Measurements from ENCODE around the gene SEPTIN2.

Gene SEPTIN2

GRCh38 chr2:241270531-241270930, 45.2 kb upstream of the SEPTIN2 start:
- TF ChIP-seq, protein P1, sequence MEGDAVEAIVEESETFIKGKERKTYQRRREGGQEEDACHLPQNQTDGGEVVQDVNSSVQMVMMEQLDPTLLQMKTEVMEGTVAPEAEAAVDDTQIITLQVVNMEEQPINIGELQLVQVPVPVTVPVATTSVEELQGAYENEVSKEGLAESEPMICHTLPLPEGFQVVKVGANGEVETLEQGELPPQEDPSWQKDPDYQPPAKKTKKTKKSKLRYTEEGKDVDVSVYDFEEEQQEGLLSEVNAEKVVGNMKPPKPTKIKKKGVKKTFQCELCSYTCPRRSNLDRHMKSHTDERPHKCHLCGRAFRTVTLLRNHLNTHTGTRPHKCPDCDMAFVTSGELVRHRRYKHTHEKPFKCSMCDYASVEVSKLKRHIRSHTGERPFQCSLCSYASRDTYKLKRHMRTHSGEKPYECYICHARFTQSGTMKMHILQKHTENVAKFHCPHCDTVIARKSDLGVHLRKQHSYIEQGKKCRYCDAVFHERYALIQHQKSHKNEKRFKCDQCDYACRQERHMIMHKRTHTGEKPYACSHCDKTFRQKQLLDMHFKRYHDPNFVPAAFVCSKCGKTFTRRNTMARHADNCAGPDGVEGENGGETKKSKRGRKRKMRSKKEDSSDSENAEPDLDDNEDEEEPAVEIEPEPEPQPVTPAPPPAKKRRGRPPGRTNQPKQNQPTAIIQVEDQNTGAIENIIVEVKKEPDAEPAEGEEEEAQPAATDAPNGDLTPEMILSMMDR (IDR thresholded peaks at IDR 0.05; ENCODE audit: low read depth, low read length) = no peak
- Histone ChIP-seq H3K9me3 (ENCODE audit: severe bottlenecking) (no peaks in the 10 kb centered on the region), H3K4me3 (ENCODE audit: low read depth, low read length) (no peak overlapping the region), H3K36me3 (peaks cover 45% of the 10 kb centered on the region), H3K27ac (no peak overlapping the region), H3K27me3 (ENCODE audit: insufficient read depth, low read depth, severe bottlenecking) (no peaks in the 10 kb centered on the region)
- no peak for DNase-seq

DNA sequence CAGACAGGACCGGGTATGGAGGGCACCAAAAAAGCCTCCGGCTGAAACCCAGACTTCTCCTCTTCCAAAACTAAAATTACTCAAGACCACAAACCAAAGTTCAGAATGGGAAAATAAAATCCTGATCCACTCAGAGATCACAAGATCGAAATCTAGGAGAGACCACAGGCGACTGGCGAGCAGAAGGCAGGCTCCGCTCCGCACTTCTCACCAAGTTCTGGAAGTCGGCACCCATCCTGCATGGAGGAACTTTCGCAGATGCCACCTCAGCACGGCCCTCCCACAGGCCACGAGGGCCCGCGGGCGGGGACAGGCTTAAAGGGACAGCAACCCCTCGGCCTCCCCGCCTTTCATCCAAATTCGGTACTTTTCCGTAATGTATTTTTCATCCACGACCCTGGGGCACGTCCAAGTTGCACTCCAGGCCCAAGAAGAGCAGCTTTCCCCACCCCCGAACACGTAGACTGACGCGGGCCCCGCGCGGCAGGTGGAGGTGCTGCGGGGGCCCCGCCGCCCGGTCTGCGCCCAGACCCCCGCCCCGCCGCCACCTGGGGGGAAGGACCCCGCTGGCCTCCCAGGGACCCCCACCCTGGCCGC, 43.9 kb upstream of the SEPTIN2 start:
- Histone ChIP-seq H3K27me3 (ENCODE audit: insufficient read depth, low read depth, severe bottlenecking) (no peaks in the 10 kb centered on the region), H3K27ac (peak overlapping the region; percentile 90), H3K9me3 (ENCODE audit: severe bottlenecking) (peaks cover 4% of the 10 kb centered on the region), H3K4me3 (ENCODE audit: low read depth, low read length) (peak overlapping the region; percentile 63), H3K36me3 (peaks cover 33% of the 10 kb centered on the region)
- TF ChIP-seq, protein P1 (IDR thresholded peaks at IDR 0.05; ENCODE audit: low read depth, low read length) = no peak
- DNase-seq = peak; percentile 59

GRCh38 chr2:241272303-241273209, 43.2 kb upstream of the SEPTIN2 start:
- H3K27ac ChIP-seq = peak overlapping the region; percentile 90
- TF ChIP-seq, protein P1 (IDR thresholded peaks at IDR 0.05; ENCODE audit: low read depth, low read length) = no peak
- peak; percentile 51 for DNase-seq

DNA sequence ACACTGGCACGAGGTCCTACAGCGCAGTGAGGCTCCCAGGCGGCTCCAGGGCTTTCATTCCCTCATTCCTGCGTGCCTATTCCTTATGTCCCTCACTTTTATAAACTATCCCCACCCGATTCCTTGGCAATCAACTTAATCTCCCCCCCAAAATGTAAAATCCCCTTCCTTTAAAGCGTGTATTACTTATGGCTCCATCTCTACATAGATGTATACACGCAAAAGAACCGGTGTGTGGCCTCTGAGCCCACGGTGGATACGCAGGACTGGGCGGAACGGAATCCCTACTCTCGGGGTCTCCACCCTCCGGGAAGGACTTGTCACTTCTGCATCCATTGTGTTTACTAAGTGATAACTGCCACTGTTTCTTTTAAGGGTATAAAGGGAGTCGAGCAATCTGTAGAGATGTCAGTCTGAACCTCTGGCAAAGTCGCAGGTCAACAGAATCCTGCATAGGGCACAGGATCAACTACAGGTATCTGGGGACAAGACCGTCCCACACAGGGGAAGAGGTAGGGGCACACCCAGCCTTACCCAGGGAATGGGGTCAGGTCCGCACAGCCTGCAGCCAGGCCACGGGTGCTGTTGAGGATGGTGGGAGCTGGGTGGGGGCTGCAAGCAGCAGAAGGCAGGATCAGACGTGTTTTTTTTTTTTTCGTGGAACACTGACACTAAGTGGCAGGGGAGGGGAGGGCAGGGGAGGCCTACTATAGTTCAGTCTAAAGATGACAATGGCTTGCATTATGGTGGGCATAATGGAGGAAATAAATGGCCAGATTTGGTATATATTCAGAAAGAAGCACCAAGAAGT, 42.3 kb upstream of the SEPTIN2 start:
- peaks cover 4% of the 10 kb centered on the region for H3K9me3 ChIP-seq (ENCODE audit: severe bottlenecking)
- peak; percentile 20 for DNase-seq
- H3K4me3 ChIP-seq (ENCODE audit: low read depth, low read length) = peak overlapping the region; percentile 54
- H3K27ac ChIP-seq = peak overlapping the region; percentile 90
- TF ChIP-seq, protein P1 (IDR thresholded peaks at IDR 0.05; ENCODE audit: low read depth, low read length) = 0 out of 2 replicates have a peak, but pooled peaks have one; percentile 4
- no peaks in the 10 kb centered on the region for H3K27me3 ChIP-seq (ENCODE audit: insufficient read depth, low read depth, severe bottlenecking)
- peaks cover 16% of the 10 kb centered on the region for H3K36me3 ChIP-seq

More at GRCh38 chr2:241272303-241273209, 43.2 kb upstream of the SEPTIN2 start:
- H3K9me3 ChIP-seq (ENCODE audit: severe bottlenecking) = peaks cover 4% of the 10 kb centered on the region
- peaks cover 25% of the 10 kb centered on the region for H3K36me3 ChIP-seq
- no peaks in the 10 kb centered on the region for H3K27me3 ChIP-seq (ENCODE audit: insufficient read depth, low read depth, severe bottlenecking)
- H3K4me3 ChIP-seq (ENCODE audit: low read depth, low read length) = peak overlapping the region; percentile 63

DNA sequence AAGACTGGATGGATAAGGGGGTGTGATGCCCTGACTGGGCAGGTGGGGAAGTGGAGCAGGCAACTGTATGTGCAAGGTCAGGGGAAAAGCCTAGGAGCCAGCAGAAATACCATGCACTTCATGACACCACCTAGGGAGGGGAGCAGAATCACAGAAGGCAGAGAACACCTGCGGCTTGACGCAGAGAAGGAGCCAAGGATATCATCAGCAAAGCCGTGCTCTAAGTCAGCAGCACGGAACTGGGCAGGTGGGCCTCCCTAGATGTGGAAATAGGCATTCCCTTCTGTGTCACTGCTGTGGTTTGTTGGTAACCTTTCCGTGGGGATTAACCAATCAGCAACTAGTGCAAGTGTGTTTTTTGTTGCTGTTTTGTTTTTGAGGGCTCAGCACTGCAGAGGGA, 41.6 kb upstream of the SEPTIN2 start:
- Histone ChIP-seq H3K27me3 (ENCODE audit: insufficient read depth, low read depth, severe bottlenecking) (no peaks in the 10 kb centered on the region), H3K9me3 (ENCODE audit: severe bottlenecking) (peaks cover 4% of the 10 kb centered on the region), H3K36me3 (peaks cover 11% of the 10 kb centered on the region), H3K4me3 (ENCODE audit: low read depth, low read length) (no peak overlapping the region), H3K27ac (no peak overlapping the region)
- TF ChIP-seq, protein P1 (IDR thresholded peaks at IDR 0.05; ENCODE audit: low read depth, low read length) = 0 out of 2 replicates have a peak, but pooled peaks have one; percentile 4
- DNase-seq = no peak
